HL-60 (cell line): ENCODE data around the gene MYO3B.

ENCODE experiments used
- DNase-seq, 2 experiments: peaks; one replicate each; pipeline ENCODE4 v3.0.0-alpha.2; 2010 to 2020; ENCODE audit warnings: low read depth in 1 of 2, low spot score in 1 of 2
- H3K27ac ChIP-seq: fragments of 250-450 bp; sonication (Bioruptor Pico); replicated peaks from 2 replicates; pipeline ENCODE4 v1.5.1; 2020; ENCODE audit warnings: mild to moderate bottlenecking, moderate library complexity
- H3K27me3 ChIP-seq: fragments of 250-450 bp; sonication (Bioruptor Pico); 2 replicates; pipeline ENCODE4 v1.5.1; 2021; ENCODE audit warnings: mild to moderate bottlenecking, moderate library complexity; ENCODE audit not compliant: insufficient read depth, poor library complexity, severe bottlenecking
- H3K4me3 ChIP-seq: replicated peaks from 2 replicates; pipeline ENCODE4 v1.5.1; 2011; ENCODE audit warnings: mild to moderate bottlenecking, control low read depth, low read length; ENCODE audit not compliant: insufficient read depth
- GABPA ChIP-seq: IDR thresholded peaks from 2 replicates; pipeline ENCODE4 v1.6.1; 2012; ENCODE audit warnings: low read depth
- POLR2AphosphoS5 ChIP-seq: IDR thresholded peaks from 2 replicates; pipeline ENCODE4 v1.6.1; 2012; ENCODE audit warnings: low read depth
- SPI1 ChIP-seq: IDR thresholded peaks from 2 replicates; pipeline ENCODE4 v1.6.1; 2012; ENCODE audit warnings: low read depth, mild to moderate bottlenecking, borderline replicate concordance
- TF ChIP-seq, protein P1 (sequence below): IDR thresholded peaks from 2 replicates; pipeline ENCODE4 v1.6.1; 2012; ENCODE audit warnings: low read depth; ENCODE audit not compliant: insufficient replicate concordance
- TF ChIP-seq, protein P2 (sequence below): IDR thresholded peaks from one replicate; pipeline ENCODE4 v1.5.1; 2011; ENCODE audit warnings: low read length, control low read depth, inconsistent platforms; ENCODE audit not compliant: insufficient read depth

MYO3B gene

DNA sequence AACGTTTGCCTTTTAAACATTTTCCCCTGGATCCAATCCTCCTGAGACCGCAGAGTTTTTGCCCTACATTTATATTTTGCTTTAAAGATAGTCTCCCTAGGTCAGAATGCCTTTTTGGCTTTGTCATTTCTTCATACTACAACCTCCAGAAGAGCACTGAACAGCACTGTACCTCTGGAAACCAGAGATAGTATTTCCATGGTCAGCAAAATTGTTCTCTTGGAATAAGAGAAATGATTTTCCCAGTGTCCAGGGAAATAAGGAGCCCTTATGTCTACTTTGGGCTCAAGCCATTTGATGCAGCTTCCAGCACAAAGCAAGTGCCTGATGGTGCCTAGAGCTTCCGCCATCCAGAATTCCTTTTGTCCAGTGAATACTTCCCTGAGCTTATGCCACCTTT is 461.7 kb downstream of the MYO3B start:
- Histone ChIP-seq H3K27me3 (no peaks in the 10 kb centered on the region), H3K27ac (no peak overlapping the region), H3K4me3 (no peak overlapping the region)
- TF ChIP-seq, protein P1, sequence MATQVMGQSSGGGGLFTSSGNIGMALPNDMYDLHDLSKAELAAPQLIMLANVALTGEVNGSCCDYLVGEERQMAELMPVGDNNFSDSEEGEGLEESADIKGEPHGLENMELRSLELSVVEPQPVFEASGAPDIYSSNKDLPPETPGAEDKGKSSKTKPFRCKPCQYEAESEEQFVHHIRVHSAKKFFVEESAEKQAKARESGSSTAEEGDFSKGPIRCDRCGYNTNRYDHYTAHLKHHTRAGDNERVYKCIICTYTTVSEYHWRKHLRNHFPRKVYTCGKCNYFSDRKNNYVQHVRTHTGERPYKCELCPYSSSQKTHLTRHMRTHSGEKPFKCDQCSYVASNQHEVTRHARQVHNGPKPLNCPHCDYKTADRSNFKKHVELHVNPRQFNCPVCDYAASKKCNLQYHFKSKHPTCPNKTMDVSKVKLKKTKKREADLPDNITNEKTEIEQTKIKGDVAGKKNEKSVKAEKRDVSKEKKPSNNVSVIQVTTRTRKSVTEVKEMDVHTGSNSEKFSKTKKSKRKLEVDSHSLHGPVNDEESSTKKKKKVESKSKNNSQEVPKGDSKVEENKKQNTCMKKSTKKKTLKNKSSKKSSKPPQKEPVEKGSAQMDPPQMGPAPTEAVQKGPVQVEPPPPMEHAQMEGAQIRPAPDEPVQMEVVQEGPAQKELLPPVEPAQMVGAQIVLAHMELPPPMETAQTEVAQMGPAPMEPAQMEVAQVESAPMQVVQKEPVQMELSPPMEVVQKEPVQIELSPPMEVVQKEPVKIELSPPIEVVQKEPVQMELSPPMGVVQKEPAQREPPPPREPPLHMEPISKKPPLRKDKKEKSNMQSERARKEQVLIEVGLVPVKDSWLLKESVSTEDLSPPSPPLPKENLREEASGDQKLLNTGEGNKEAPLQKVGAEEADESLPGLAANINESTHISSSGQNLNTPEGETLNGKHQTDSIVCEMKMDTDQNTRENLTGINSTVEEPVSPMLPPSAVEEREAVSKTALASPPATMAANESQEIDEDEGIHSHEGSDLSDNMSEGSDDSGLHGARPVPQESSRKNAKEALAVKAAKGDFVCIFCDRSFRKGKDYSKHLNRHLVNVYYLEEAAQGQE = no peak
- TF ChIP-seq, protein P2, sequence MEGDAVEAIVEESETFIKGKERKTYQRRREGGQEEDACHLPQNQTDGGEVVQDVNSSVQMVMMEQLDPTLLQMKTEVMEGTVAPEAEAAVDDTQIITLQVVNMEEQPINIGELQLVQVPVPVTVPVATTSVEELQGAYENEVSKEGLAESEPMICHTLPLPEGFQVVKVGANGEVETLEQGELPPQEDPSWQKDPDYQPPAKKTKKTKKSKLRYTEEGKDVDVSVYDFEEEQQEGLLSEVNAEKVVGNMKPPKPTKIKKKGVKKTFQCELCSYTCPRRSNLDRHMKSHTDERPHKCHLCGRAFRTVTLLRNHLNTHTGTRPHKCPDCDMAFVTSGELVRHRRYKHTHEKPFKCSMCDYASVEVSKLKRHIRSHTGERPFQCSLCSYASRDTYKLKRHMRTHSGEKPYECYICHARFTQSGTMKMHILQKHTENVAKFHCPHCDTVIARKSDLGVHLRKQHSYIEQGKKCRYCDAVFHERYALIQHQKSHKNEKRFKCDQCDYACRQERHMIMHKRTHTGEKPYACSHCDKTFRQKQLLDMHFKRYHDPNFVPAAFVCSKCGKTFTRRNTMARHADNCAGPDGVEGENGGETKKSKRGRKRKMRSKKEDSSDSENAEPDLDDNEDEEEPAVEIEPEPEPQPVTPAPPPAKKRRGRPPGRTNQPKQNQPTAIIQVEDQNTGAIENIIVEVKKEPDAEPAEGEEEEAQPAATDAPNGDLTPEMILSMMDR = no peak
- TF ChIP-seq SPI1 (no peak), POLR2AphosphoS5 (no peak), GABPA (no peak)
- no peak for DNase-seq

DNA sequence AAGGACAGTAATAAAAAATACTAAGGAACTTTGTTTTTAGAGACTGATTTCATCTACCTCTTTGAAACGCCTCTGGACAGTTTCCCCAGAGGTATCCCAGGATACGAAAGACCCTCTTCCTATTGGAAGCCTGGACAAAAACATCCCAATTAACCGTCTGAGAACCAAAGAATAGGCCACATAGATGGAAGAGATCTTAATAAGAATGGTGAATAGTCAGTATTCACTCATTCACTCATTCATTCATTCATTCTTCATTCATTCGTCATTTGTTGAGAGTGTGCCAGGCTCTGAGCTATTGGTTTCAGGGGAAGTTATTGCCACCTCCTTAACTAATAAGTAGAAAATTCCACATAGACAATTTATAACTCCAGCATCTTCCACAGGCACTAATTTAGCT is 464.0 kb downstream of the MYO3B start:
- H3K4me3 ChIP-seq = no peak overlapping the region
- TF ChIP-seq, protein P1 = no peak
- TF ChIP-seq GABPA (no peak), POLR2AphosphoS5 (no peak), SPI1 (no peak)
- TF ChIP-seq, protein P2 = no peak
- H3K27ac ChIP-seq = no peak overlapping the region
- H3K27me3 ChIP-seq = peaks cover 2% of the 10 kb centered on the region
- no peak for DNase-seq

DNA sequence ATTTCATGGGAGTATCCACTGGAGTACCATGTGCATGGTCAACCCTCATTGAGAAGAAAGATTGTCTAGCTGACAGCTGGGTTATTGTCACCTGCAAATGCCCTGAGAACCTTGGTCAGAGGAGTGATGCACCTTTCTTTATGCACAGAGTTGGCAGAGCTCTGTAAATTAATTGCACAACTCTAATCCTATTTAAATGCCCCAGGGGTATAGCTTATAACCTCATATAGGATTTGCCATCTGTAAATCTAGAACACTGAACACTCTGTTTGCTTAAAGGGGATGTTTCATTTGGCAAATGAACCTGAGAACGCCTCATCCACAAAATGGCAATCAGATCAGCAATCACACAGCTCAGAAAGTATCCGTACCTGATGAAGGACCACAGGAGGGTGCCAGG is 465.4 kb downstream of the MYO3B start:
- DNase-seq = no peak
- Histone ChIP-seq H3K27me3 (peaks cover 5% of the 10 kb centered on the region), H3K27ac (no peak overlapping the region), H3K4me3 (no peak overlapping the region)
- TF ChIP-seq POLR2AphosphoS5 = no peak
- TF ChIP-seq SPI1 = no peak
- no peak for TF ChIP-seq GABPA
- TF ChIP-seq, protein P2 = no peak
- TF ChIP-seq, protein P1 = no peak
